GM19467 (cell line): Measurements from ENCODE around the gene BCHE.

Experiments
- ATAC-seq: cut with Tn5 transposase; IDR thresholded peaks from one replicate; pipeline ENCODE4 v1.9.1; 2021; ENCODE audit warnings: mild to moderate bottlenecking, moderate library complexity; ENCODE audit not compliant: unreplicated experiment

Gene BCHE

DNA sequence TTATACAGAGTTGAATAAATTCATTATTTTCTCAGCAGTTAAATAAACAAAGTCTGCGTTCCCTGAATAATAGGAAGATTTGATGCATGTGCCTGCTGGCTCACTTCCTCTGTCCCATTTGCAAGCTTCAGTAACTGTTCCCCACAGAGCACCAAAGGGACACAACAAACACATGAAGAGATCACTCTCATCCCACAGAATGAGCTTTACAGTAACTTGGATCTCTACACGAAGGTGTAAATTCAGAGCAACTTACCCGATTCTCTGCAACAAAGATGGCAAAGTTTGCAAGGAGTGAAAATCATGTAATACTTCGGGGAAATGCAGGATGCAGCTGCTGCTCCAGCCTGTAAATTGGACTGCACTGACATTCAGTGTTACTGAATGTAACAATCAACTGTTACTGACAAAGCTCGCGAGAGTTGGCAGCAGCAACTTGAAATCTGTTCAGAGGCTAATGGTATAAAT, at the start of gene BCHE:
TSS of gene BCHE (minus strand) at position 366 of the 468 bp plus-strand sequence. CDS start 6,390 bp downstream, outside the sequence.
- ATAC-seq: no peak

DNA sequence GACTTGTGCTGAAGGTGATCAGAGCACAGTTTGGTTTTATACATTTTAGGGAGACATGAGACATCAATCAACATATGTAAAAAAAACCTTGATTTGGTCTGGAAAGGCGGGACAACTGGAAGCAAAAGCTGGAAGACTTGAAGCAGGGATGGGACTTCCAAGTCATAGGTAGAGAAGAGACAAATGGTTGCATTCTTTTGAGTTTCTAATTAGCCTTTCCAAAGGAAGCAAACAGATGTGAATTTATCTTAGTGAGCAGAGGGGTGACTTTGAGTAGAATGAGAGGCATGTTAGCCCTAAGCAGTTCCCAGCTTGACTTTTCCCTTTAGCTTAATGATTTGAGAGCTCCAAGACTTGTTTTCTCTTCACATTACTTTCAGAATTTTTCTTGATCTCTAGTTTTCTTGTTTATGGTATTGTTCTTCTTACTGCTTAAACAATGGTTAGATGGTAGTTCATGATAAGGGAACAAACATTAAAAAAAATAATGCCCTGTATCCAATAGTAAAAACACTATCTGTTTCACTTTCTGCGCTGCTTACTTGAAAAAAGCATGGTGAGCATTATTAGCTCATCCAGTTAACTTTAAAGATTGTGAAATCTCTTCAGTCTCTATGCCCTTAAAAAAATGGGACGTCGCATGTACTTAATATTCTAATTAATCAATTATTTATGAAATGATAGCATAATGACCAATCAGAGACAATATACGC, 48.5 kb upstream of the BCHE start:
- ATAC-seq: no peak

DNA sequence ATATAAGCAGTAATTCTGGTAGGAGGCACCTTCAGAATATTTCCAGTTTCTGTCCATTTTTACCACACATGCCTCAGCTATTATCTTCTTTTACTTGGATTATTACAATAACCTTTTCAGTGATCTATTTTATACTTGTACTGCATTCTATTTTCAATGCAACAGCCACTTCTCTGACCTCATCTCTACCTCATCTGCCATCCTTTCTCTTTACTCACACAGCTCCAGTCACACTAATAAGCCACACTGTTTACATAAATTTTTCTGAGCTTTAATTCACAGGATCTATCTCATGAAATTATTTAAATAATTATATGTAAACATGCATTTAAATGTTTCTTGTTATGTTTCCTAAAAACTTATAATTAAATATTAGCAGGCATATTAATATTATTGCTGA, 47.3 kb upstream of the BCHE start:
- ATAC-seq: no peak

DNA sequence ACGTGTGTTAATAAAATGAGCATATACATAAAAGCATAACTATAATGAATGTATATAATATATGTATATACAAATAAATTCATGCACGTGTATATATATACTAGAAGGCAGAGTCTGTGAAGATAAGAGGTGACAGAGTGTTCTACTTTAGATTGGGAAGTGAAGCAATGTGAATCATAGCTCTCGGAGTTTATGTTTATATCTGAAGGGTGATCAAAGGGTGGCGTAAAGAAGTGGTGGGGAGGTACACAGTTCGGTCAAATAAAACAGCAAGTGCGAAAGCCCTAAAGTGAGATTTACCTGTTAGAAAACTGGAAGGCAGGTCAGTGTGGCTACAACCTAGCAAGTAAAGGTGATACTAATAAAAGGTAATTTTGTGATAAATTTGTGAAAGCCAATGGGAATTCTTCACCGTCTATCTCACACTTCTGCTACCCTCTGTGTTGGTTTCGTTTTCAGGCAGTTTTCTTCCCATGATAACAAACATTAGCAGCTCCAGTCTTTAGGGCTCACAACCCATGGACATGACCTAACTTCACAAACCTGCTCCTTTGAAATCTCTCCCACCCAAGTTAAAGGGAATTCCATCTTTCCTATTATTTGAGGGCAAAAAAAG, 46.7 kb upstream of the BCHE start:
- no peak for ATAC-seq

GRCh38 chr3:165883117-165883516, 45.9 kb upstream of the BCHE start:
- ATAC-seq: no peak

DNA sequence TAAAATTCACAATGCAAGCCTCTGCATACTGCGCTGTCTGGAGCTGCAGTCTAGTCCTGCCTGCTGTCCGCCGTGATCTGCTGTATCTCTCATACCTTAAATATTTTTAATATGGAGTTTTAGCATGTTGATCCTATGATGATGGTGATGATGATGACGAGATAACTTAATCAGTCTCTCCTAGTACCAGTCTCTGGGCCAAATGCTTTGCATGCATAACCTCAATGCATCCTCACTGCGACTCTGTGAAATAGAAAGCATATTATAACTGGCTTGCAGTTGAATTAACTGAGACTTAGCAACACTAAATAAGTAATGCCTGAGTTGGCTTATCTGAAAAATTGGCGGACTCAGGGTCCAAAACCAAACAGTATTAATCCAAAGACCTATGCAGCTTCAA, 38.4 kb upstream of the BCHE start:
- ATAC-seq: no peak

GRCh38 chr3:165874663-165875489, 37.7 kb upstream of the BCHE start:
- ATAC-seq: no peak

GRCh38 chr3:165868088-165868487, 30.9 kb upstream of the BCHE start:
- ATAC-seq: no peak

GRCh38 chr3:165859061-165859460, 21.8 kb upstream of the BCHE start:
- ATAC-seq: no peak

- ATAC-seq: no peak
Measured at GRCh38 chr3:165855581-165855980, 18.4 kb upstream of the BCHE start.

DNA sequence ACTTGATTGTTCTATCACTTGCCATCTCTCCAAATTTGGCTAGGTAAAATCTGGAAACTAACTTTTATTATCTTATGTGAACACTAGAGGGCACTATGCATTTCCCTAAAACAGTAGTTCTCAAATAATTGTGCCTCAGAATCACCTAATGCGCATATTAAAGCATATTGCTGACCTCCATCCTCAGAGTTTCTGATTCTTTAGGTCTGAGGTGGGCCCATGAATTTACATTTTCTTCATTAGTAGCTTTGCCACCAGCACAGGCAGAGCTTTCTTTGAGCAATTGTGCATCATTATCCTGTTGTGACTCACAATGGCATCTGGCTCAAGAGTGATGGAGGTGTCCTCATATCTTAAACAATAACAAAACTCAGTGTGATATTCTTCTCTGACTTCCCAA, 17.5 kb upstream of the BCHE start:
- no peak for ATAC-seq

DNA sequence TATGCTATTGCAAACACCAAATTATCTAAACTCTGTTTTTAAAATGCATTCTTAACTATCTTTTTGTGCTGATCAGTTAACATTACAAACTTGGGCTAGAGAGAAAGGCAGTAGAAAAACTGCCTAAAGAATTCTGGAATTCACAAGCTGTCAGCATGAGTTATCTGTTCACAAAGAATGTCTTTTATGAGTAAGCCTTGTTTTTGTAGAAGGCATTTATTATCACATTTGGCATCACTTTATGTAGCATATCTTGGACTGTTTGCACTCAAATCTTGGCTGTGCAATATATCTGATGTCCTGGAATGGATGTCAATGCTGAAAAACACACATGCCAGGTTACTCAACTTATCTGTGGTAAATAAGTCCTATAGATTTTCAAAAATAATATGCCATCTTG, 15.5 kb upstream of the BCHE start:
- no peak for ATAC-seq

DNA sequence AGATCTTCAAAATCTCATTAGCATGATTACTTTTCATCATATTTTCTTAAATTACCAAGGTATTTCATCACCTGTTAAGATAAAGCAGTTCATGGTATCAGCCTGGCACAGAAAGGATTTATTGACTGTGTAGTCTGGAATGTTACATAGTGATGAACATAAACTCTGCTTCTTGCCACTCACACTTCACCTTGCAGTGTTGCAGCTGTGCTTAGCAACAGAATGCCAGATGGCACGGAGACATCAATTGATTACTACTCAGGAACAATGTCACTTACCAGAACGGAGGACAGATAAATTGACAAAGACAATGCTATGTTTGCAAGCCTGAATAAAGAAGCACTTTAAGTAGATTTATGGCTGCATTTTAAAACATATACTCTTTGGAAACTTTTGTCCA, 15.0 kb upstream of the BCHE start:
- ATAC-seq: no peak

GRCh38 chr3:165846056-165846455, 8.8 kb upstream of the BCHE start:
- no peak for ATAC-seq

- ATAC-seq: no peak
Measured at GRCh38 chr3:165839296-165840076, 2.3 kb upstream of the BCHE start.

GRCh38 chr3:165837801-165838200, 578 bp upstream of the BCHE start:
- no peak for ATAC-seq

GRCh38 chr3:165835431-165835830, 1.8 kb downstream of the BCHE start:
- ATAC-seq: no peak

DNA sequence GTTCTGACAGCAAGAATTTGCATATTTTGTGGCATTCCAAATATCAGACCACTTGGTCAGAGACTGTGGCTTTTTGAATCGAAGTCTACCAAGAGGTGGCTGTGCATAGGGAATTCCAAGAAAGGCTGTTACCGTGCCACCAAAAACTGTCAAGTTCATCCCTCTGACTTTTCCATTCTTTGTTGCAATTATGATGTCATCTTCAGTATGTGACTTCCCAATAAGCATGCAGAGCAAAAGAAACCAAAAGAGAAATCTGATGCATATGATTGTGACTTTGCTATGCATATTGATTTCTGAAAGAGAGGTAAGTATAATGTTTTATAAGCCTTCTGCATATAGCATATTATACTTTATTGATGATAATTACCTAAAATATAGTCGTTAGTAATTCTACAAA, 6.5 kb downstream of the BCHE start:
- ATAC-seq: no peak

DNA sequence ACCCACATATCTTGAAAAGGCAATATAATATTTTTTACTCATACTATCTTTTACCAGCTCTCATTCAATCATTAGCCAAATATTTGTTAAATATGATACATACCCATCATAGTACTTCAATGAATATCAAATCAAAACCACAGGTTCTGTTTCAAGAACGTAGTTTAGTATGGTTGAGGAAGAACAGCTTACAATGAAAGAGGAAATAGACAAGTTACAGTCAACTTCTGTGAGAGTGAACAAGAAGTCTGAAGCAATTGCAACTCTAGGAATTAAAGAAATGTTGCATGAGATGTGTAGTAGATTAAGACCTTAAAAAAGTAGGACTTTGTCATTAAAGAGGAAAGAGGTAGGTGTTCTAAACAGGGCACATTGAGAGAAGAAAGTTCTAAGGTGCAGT, 9.3 kb downstream of the BCHE start:
- ATAC-seq: no peak

GRCh38 chr3:165827233-165827632, 10.0 kb downstream of the BCHE start:
- no peak for ATAC-seq

DNA sequence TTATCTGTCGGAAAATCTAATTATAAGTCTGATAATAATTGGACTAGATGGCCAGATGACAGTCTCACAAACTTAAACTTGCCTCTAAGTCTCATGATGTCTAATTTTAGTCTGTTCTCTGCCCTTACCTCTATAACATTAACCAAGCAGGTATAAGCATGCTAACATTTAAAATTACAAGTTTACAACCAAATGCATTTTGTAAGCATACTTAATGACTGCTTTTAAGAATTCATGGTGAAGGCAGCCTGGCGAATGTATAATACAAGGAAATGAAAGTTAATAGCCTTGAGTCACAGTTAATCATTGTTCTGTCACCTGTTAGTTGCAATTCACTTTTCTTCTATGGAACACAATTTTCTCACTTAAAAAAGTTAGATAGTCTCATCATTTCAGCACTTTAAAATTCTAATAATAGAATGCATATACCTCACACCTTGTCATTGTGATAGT, 16.5 kb downstream of the BCHE start:
- ATAC-seq: peak; percentile 71
